Effector memory CD4-positive, alpha-beta T cell (primary cell): ENCODE measurements around the gene AGO4.
"Not testable (repeated sequence)": the region's sequence is repeated elsewhere in the genome, so short reads cannot be mapped to it uniquely, and the experiment has no call there.

Experiments used
- DNase-seq, 3 donors: peaks; one replicate each; pipeline ENCODE4 v3.0.0-alpha.2; 2020
- H3K27ac ChIP-seq: 2 replicates; pipeline ENCODE4 v1.7.0; 2013; ENCODE audit warnings: mild to moderate bottlenecking, low read length, moderate library complexity; ENCODE audit not compliant: insufficient read depth, poor library complexity, severe bottlenecking
- H3K27me3 ChIP-seq: replicated peaks from 2 replicates; pipeline ENCODE4 v1.7.0; 2013; ENCODE audit warnings: mild to moderate bottlenecking, low read length; ENCODE audit not compliant: insufficient read depth, control insufficient read depth, poor library complexity, severe bottlenecking
- H3K36me3 ChIP-seq: 2 replicates; pipeline ENCODE4 v1.7.0; 2013; ENCODE audit warnings: mild to moderate bottlenecking, low read length, moderate library complexity; ENCODE audit not compliant: control insufficient read depth, insufficient read depth
- H3K4me1 ChIP-seq: 2 replicates; pipeline ENCODE4 v1.7.0; 2013; ENCODE audit warnings: low read length, mild to moderate bottlenecking; ENCODE audit not compliant: control insufficient read depth, insufficient read depth, poor library complexity, severe bottlenecking
- H3K4me3 ChIP-seq: 2 replicates; pipeline ENCODE4 v1.7.0; 2013; ENCODE audit warnings: low read length, low read depth, mild to moderate bottlenecking; ENCODE audit not compliant: insufficient read depth, poor library complexity, severe bottlenecking
- H3K9me3 ChIP-seq: 2 replicates; pipeline ENCODE4 v1.7.0; 2013; ENCODE audit warnings: mild to moderate bottlenecking, low read length, moderate library complexity; ENCODE audit not compliant: control insufficient read depth

Gene AGO4

GRCh38 chr1:35888255-35888654, 80.4 kb downstream of the AGO4 start:
- no peaks in the 10 kb centered on the region for H3K9me3 ChIP-seq
- H3K4me3 ChIP-seq = no peak overlapping the region
- peaks cover 20% of the 10 kb centered on the region for H3K36me3 ChIP-seq
- H3K27ac ChIP-seq = no peak overlapping the region
- H3K27me3 ChIP-seq = no peaks in the 10 kb centered on the region
- H3K4me1 ChIP-seq = peaks cover 15% of the 10 kb centered on the region
- DNase-seq = no peak

- H3K9me3 ChIP-seq, H3K27me3 ChIP-seq, H3K4me3 ChIP-seq, DNase-seq, H3K27ac ChIP-seq: not testable (repeated sequence)
- Histone ChIP-seq H3K36me3 (peaks cover 27% of the 10 kb centered on the region), H3K4me1 (peaks cover 10% of the 10 kb centered on the region)
Observed at GRCh38 chr1:35888981-35889380, 81.2 kb downstream of the AGO4 start.

GRCh38 chr1:35893051-35893879, 85.4 kb downstream of the AGO4 start:
- no peak overlapping the region for H3K27ac ChIP-seq
- H3K36me3 ChIP-seq = peaks cover 50% of the 10 kb centered on the region
- no peaks in the 10 kb centered on the region for H3K27me3 ChIP-seq
- H3K9me3 ChIP-seq = no peaks in the 10 kb centered on the region
- no peak for DNase-seq
- H3K4me1 ChIP-seq = no peaks in the 10 kb centered on the region
- H3K4me3 ChIP-seq = no peak overlapping the region

- H3K9me3 ChIP-seq = no peaks in the 10 kb centered on the region
- H3K36me3 ChIP-seq = peaks cover 55% of the 10 kb centered on the region
- H3K4me1 ChIP-seq = no peaks in the 10 kb centered on the region
- no peak for DNase-seq
- H3K4me3 ChIP-seq = no peak overlapping the region
- no peaks in the 10 kb centered on the region for H3K27me3 ChIP-seq
- no peak overlapping the region for H3K27ac ChIP-seq
Observed at GRCh38 chr1:35894183-35894582, 86.4 kb downstream of the AGO4 start.

GRCh38 chr1:35894656-35895055, 86.8 kb downstream of the AGO4 start:
- no peak overlapping the region for H3K4me3 ChIP-seq
- no peaks in the 10 kb centered on the region for H3K9me3 ChIP-seq
- H3K27ac ChIP-seq = no peak overlapping the region
- H3K27me3 ChIP-seq = no peaks in the 10 kb centered on the region
- no peak for DNase-seq
- peaks cover 58% of the 10 kb centered on the region for H3K36me3 ChIP-seq
- H3K4me1 ChIP-seq = no peaks in the 10 kb centered on the region

GRCh38 chr1:35899941-35900340, 92.1 kb downstream of the AGO4 start:
- no peaks in the 10 kb centered on the region for H3K9me3 ChIP-seq
- no peak for DNase-seq
- no peaks in the 10 kb centered on the region for H3K4me1 ChIP-seq
- no peak overlapping the region for H3K4me3 ChIP-seq
- H3K27me3 ChIP-seq = no peaks in the 10 kb centered on the region
- no peak overlapping the region for H3K27ac ChIP-seq
- H3K36me3 ChIP-seq = peaks cover 48% of the 10 kb centered on the region

GRCh38 chr1:35901235-35901634, 93.4 kb downstream of the AGO4 start:
- peaks cover 42% of the 10 kb centered on the region for H3K36me3 ChIP-seq
- H3K9me3 ChIP-seq = no peaks in the 10 kb centered on the region
- no peak for DNase-seq
- H3K4me3 ChIP-seq = no peak overlapping the region
- H3K27me3 ChIP-seq = no peaks in the 10 kb centered on the region
- H3K27ac ChIP-seq = no peak overlapping the region
- H3K4me1 ChIP-seq = no peaks in the 10 kb centered on the region

GRCh38 chr1:35902671-35903070, 94.9 kb downstream of the AGO4 start:
- H3K27me3 ChIP-seq = no peaks in the 10 kb centered on the region
- DNase-seq = no peak
- no peak overlapping the region for H3K27ac ChIP-seq
- no peaks in the 10 kb centered on the region for H3K9me3 ChIP-seq
- H3K4me1 ChIP-seq = no peaks in the 10 kb centered on the region
- H3K4me3 ChIP-seq = no peak overlapping the region
- H3K36me3 ChIP-seq = peaks cover 45% of the 10 kb centered on the region
